ENCODE measurements around the gene SESN1.

SESN1 gene

GRCh38 chr6:108966855-108967755 lies 127.5 kb downstream of the SESN1 start:
- no peak for TF ChIP-seq CTCF (IDR thresholded peaks at IDR 0.05; ENCODE audit: low read depth, low read length, missing control alignments)
- H3K4me3 ChIP-seq (ENCODE audit: low read depth, low read length), result no peak overlapping the region
- no peak for DNase-seq (ENCODE audit: low read depth)

- no peak for DNase-seq (ENCODE audit: low read depth)
- H3K4me3 ChIP-seq (ENCODE audit: low read depth, low read length), result no peak overlapping the region
- no peak for TF ChIP-seq CTCF (IDR thresholded peaks at IDR 0.05; ENCODE audit: low read depth, low read length, missing control alignments)
Measured at GRCh38 chr6:108966251-108966650, 128.4 kb downstream of the SESN1 start.

- TF ChIP-seq CTCF (IDR thresholded peaks at IDR 0.05; ENCODE audit: low read depth, low read length, missing control alignments), result no peak
- DNase-seq (ENCODE audit: low read depth), result no peak
- no peak overlapping the region for H3K4me3 ChIP-seq (ENCODE audit: low read depth, low read length)
Measured at GRCh38 chr6:108961985-108962384, 132.7 kb downstream of the SESN1 start.

GRCh38 chr6:108961077-108961476 lies 133.6 kb downstream of the SESN1 start:
- TF ChIP-seq CTCF (IDR thresholded peaks at IDR 0.05; ENCODE audit: low read depth, low read length, missing control alignments), result no peak
- no peak for DNase-seq (ENCODE audit: low read depth)

GRCh38 chr6:108960601-108961000 lies 134.0 kb downstream of the SESN1 start:
- DNase-seq (ENCODE audit: low read depth), result no peak
- TF ChIP-seq CTCF (IDR thresholded peaks at IDR 0.05; ENCODE audit: low read depth, low read length, missing control alignments), result no peak
- H3K4me3 ChIP-seq (ENCODE audit: low read depth, low read length), result no peak overlapping the region

More at GRCh38 chr6:108961077-108961476, 133.6 kb downstream of the SESN1 start:
- H3K4me3 ChIP-seq (ENCODE audit: low read depth, low read length), result no peak overlapping the region

GRCh38 chr6:108959972-108960582 lies 134.6 kb downstream of the SESN1 start:
- no peak for TF ChIP-seq CTCF (IDR thresholded peaks at IDR 0.05; ENCODE audit: low read depth, low read length, missing control alignments)
- DNase-seq (ENCODE audit: low read depth), result no peak
- H3K4me3 ChIP-seq (ENCODE audit: low read depth, low read length), result no peak overlapping the region

Data from GM12864 (cell line).